GM12873 (cell line): Measurements from ENCODE around the gene MDM4.

Experiments
- CTCF ChIP-seq: IDR thresholded peaks from 2 replicates; pipeline ENCODE4 v1.5.1; 2012; ENCODE audit warnings: low read depth, mild to moderate bottlenecking, moderate library complexity, low read length, control low read depth; ENCODE audit not compliant: insufficient read depth; ENCODE audit errors: missing control alignments

Gene MDM4

DNA sequence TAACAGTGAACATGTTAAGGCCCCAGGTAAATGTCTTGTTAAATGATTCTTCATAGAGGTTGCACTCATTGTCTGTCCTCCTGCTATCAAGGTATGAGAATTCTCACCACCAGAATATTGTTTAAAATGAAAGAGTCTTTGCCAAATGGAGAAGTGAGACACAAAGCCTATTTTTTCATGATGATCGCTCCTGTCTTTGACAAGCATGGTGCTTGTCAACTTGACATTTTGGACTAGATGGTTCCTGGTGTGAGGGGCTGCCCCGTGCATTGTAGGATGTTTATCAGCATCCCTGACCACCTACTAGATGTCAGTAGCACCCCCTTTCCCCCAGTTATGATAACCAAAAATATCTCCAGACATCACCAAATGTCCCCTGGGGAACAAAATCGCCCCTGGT, 65.6 kb downstream of the MDM4 start:
- no peak for TF ChIP-seq CTCF

GRCh38 chr1:204583909-204584632, 67.9 kb downstream of the MDM4 start:
- TF ChIP-seq CTCF = no peak

DNA sequence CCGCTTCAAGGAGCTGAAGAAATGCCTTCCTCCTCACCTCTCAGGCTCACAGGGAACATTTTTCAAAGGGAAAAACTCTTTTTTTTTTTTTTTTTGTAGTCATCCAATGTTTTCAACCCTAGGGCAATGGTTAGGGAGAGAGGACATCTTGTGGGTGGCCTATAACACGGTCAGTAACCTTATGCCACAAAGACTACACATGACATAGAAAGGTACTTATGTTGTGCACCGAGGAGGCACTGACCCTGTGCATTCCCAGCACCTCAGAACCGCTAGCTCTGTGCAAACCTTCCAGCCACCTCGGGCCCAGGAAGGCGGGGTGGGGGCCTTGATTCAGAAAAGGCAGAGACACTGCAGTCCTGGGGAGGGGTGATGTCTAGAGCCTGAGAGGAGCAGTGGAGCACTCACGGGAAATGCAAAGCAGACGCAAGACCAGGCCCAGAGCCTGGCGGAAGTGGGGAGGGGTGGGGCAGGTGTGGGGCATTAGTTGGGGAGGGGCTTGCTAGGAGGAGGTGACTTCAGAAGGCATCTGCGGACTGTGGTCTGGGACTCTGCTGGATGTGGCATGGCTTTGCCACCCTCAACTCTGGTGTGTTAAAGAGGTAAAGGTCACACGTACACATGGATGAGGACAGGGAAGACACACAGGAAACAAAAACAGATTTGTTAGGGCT, 68.6 kb downstream of the MDM4 start:
- TF ChIP-seq CTCF = no peak

- TF ChIP-seq CTCF = no peak
These were observed 71.4 kb downstream of the MDM4 start for GRCh38 chr1:204587621-204588020.

GRCh38 chr1:204588826-204589225, 72.6 kb downstream of the MDM4 start:
- TF ChIP-seq CTCF = no peak

DNA sequence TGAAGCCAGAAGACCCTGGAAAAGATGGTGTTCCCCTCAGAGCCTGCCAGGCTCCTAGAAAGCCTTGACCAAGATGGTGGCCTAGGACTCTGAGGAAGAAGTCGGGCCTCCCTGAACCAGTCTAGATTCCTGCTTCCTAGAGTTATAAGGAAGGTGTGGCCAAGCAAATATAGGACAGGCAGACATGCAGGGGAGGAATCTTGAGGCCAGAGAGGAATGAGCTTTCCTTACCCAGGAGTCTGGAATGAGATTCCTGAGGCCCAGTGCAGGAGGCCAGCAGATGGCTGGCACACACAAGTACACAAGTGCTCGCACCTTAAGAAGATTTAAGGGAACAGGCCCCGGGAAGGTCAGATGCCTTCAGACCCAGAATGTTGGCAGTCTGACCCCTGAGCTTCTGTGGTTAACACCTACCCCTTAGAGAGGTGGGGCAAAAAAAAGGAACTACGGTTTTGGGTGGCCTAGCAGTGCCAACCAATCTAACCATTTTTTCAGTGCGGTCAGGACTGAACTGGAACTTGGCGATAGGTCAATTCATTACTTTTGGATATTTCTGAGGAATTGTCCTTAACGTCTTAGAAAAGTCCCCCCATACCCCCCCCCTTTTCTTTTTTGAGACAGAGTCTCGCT, 73.3 kb downstream of the MDM4 start:
- TF ChIP-seq CTCF = no peak

DNA sequence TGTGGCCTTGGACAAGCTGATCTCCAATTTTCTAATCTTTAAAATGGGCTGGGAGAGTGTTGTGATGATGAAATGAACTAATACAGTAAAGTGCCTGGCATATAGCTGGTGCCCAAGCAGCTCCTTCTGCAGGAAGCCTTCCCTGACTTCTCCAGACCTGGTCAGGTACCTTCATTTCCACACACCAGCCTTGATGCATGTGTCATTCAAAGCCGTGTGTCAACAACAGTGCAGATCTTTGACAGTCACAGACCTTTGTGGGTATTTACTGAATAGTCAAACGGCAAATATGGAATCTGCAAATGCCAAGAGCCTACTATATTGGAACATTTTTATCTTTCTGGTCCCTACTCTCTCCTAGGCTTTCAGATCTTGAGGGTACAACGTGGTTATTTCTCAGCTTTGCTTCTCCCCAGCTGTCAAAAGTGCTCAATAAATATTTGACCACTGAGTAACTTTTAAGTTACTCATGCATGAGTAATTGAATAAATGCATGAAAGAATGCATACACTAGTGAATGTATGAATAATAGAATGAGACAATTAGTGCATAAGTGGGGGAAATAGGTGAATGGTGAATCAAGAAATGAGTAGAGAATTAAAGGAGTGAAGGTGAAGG, 75.4 kb downstream of the MDM4 start:
- TF ChIP-seq CTCF = no peak
